ENCODE data around the gene DLX2.
A peak's percentile ranks its signal among the peaks of the same experiment; 100 is the strongest.

The DLX2 gene

GRCh38 chr2:172095905-172096625 is 6.6 kb downstream of the DLX2 start:
- TF ChIP-seq CTCF (conservative IDR thresholded peaks at IDR 0.05; ENCODE audit: low read depth, low read length) = peak; percentile 28
- DNase-seq (ENCODE audit: low read depth) = no peak

GRCh38 chr2:172095146-172095904 is 7.4 kb downstream of the DLX2 start:
- peak overlapping the region; percentile 22 for H3K4me3 ChIP-seq (ENCODE audit: low read length)
- no peak for DNase-seq (ENCODE audit: low read depth)
- TF ChIP-seq CTCF (conservative IDR thresholded peaks at IDR 0.05; ENCODE audit: low read depth, low read length) = no peak

More at GRCh38 chr2:172095905-172096625, 6.6 kb downstream of the DLX2 start:
- peak overlapping the region; percentile 33 for H3K4me3 ChIP-seq (ENCODE audit: low read length)

DNA sequence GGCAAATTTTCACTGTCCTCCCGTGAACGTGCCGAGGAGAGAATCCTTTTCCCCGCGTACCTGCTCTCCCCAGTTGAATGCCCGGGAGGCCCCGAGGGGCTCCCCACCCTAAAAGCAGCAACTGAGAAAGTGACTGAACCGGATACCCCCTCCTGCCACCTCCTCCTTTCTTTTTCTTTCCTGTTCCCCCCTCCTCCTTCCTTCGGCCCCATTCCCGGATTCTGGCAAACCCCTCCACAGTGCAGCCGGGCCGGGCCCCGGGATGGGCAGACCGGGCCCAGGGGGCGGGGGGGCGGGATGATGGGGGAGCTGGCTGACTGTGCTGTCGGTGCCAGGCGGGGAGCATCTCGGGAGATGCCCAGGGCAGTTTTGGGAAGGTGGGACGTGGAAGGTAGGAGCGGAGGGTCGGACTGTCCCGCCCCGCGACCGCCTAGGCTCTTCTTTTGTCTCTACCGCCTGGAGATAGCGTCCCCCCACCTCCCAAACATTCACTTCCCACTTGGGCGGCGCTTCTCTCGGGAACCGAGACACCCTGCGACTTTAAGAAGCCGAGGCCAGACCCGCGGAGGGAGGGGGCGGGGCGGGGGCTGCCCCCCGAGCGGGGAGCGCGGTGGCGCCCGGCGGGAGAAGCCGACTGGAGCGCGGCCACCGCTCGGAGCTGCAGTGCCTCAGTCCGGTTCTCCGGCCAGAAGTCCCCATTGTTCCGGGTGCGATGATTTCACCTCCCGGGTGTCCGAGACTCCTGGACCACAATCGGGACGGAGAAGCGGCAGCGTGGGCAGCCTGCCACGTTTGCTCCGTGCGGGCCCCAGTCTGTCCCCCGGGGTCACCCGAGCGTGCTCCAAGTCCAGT is 8.2 kb downstream of the DLX2 start:
- no peak for TF ChIP-seq CTCF (conservative IDR thresholded peaks at IDR 0.05; ENCODE audit: low read depth, low read length)
- no peak for DNase-seq (ENCODE audit: low read depth)
- peak overlapping the region; percentile 22 for H3K4me3 ChIP-seq (ENCODE audit: low read length)

DNA sequence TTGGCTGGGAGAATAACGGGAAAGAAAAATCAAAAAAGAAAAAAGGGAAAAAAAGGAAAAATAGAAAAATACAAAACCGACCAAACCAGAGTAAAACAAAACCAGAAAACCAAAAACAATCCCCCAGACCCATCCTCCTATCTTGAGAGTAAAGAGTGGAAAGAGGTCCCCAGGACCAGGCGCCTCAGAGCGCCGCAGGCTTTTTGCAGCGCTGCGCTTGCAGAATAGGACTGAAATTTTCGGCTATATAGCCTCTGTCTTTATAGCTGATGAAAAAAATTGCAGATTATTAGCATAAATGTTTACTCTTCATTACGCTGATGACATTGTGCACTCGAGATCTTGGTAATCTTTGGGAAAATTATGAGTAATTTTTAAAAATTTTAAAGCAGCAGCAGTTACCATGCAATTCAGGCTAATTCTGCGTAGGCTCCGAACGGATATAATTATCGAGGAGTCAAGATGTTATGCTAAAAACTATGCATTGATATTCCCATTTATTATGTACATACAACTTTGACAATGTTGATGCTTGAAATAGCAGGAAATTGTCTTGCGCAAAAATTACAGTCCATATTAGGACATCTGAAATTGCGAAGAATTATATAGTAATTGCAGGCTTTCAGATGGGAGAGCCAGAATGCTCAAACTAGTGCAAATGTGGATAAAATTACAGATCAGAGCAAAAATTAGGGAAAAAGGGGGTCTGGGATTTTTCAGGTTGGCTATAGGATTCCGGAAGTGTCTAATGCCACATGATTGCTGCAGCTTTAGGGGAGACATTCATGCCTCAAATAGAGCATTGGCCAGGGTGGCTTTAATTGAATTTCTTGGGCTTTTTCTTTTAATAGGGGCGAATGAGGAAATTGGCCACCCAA is 9.0 kb downstream of the DLX2 start:
- DNase-seq (ENCODE audit: low read depth) = no peak
- no peak for TF ChIP-seq CTCF (conservative IDR thresholded peaks at IDR 0.05; ENCODE audit: low read depth, low read length)
- no peak overlapping the region for H3K4me3 ChIP-seq (ENCODE audit: low read length)

DNA sequence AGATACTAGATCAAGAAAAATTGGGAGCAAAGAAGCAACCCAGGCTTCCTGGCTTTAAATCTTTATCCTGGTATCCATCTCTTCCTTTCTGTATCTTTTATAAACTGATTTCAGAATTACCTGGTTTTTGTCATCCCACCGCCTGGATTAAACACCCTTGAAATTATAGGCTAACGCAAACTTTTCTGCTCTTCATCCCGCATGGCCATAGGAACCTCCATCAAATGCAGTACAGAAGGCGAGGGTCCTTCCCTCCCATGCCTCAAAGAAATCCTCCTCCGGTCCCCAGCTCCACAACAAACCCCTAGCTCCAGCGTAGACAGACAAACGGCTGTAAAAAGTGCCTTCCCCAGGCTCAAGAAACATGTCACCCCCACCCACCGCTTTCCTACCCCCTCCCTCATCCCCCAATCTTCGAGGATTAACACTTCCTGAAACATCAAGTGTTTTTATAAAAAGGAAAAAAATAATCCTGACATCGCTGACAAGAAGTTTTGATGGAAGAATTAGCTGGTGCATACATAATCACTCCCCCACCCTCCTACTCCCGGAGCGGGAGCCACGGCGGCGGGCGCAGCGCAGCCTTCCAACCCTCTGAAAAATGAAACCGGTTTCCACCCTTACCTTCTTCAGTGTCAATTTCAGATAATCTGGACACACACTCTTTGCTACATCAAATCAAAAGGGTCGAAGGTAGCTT is 9.8 kb downstream of the DLX2 start:
- H3K4me3 ChIP-seq (ENCODE audit: low read length) = no peak overlapping the region
- DNase-seq (ENCODE audit: low read depth) = no peak
- TF ChIP-seq CTCF (conservative IDR thresholded peaks at IDR 0.05; ENCODE audit: low read depth, low read length) = no peak
